Measurements from ENCODE around the gene OLFM4. TPM values are rescaled to one million over a fixed set of nuclear protein-coding genes. Genes with fewer than 3 reads are reported as not detected.

Gene OLFM4
- total RNA-seq, 4 donors from 2014 or later = 613 to 1,604 (median 1,215) TPM

DNA sequence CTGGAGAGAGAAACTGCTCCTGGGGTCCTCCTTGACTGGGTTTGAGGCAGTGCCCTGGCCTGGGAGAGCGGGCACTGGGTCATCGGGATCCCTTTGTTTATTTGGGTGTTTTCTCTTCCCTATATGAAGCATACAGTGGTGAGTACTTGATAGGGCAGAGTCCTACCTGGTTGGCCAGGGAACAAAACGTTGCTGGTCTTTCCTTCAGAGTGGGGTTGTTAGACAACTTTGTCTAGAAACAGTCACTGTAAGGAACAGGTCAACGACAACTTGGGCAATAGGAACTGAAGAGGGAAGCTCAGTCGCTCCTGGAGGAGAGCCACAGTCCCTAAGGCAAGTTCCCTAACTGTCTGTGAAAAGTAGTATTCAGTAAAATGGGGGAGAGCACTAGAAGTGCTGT lies 550 bp upstream of the OLFM4 start:
- Histone ChIP-seq H3K4me3 (no peak overlapping the region), H3K27ac (peak overlapping the region in 3 of 4 donors; percentile 1 to 56 (median 30))

DNA sequence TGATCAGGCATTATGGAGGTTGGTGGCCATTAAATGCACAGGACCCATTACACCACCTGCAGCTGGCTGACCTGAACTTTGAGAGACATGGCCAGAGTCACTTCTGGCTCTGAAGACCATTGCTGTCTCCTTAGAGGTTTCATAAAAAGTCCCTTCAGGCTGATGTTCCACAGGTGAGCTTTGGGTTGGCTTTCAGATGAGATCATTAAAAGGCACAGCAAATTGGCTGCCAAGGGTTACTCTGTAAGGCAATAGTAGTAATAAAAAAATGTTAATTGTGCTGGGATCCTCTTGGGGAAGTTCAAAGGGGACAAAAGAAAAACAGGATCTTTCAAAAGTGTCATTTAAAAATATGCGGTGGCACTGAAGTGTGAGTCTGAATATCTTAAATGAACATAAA lies 4.2 kb downstream of the OLFM4 start:
- no peaks in the 10 kb centered on the region for H3K9me3 ChIP-seq
- peak overlapping the region in 2 of 4 donors; percentile 5 to 46 for H3K4me3 ChIP-seq
- H3K27ac ChIP-seq = no peak overlapping the region
- no peaks in the 10 kb centered on the region for H3K36me3 ChIP-seq
- TF ChIP-seq, protein P1, sequence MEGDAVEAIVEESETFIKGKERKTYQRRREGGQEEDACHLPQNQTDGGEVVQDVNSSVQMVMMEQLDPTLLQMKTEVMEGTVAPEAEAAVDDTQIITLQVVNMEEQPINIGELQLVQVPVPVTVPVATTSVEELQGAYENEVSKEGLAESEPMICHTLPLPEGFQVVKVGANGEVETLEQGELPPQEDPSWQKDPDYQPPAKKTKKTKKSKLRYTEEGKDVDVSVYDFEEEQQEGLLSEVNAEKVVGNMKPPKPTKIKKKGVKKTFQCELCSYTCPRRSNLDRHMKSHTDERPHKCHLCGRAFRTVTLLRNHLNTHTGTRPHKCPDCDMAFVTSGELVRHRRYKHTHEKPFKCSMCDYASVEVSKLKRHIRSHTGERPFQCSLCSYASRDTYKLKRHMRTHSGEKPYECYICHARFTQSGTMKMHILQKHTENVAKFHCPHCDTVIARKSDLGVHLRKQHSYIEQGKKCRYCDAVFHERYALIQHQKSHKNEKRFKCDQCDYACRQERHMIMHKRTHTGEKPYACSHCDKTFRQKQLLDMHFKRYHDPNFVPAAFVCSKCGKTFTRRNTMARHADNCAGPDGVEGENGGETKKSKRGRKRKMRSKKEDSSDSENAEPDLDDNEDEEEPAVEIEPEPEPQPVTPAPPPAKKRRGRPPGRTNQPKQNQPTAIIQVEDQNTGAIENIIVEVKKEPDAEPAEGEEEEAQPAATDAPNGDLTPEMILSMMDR (IDR thresholded peaks at IDR 0.05) = no peak
- TF ChIP-seq POLR2A (IDR thresholded peaks at IDR 0.05) = no peak
- no peaks in the 10 kb centered on the region for H3K27me3 ChIP-seq
- DNase-seq = peak in 1 of 3 donors; percentile 50
- peaks cover 0 to 10% (median 0%) of the 10 kb centered on the region in 4 donors for H3K4me1 ChIP-seq

More for the DNA sequence above, 550 bp upstream of the OLFM4 start:
- Histone ChIP-seq H3K36me3 (no peaks in the 10 kb centered on the region), H3K27me3 (no peaks in the 10 kb centered on the region), H3K9me3 (no peaks in the 10 kb centered on the region), H3K4me1 (peaks cover 0 to 6% (median 0%) of the 10 kb centered on the region in 4 donors)
- no peak for TF ChIP-seq POLR2A (IDR thresholded peaks at IDR 0.05)
- TF ChIP-seq, protein P1 (IDR thresholded peaks at IDR 0.05) = no peak
- no peak for DNase-seq

DNA sequence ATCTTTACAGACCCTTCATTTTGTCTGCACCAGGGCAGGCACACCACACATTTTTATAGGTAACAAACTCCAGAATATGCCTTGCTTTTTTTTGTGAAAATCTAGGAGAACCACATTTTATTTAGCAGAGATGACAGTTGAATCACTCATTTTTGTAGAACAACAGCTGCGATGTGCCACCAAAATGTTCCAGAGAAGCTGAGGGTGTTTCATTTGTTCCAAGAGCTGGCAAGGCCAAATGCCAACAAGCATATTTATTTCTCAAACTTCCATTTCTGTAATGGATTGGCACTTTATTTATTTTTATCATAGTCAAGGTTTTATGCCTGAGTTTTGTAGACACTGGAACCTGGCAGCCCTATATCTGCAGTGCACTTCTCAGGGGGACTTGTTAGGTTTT lies 10.4 kb downstream of the OLFM4 start:
- Histone ChIP-seq H3K27me3 (no peaks in the 10 kb centered on the region), H3K4me3 (no peak overlapping the region), H3K36me3 (no peaks in the 10 kb centered on the region), H3K9me3 (no peaks in the 10 kb centered on the region), H3K4me1 (peaks cover 0 to 14% (median 0%) of the 10 kb centered on the region in 4 donors), H3K27ac (no peak overlapping the region)
- no peak for DNase-seq
- TF ChIP-seq, protein P1 (IDR thresholded peaks at IDR 0.05) = no peak
- no peak for TF ChIP-seq POLR2A (IDR thresholded peaks at IDR 0.05)

DNA sequence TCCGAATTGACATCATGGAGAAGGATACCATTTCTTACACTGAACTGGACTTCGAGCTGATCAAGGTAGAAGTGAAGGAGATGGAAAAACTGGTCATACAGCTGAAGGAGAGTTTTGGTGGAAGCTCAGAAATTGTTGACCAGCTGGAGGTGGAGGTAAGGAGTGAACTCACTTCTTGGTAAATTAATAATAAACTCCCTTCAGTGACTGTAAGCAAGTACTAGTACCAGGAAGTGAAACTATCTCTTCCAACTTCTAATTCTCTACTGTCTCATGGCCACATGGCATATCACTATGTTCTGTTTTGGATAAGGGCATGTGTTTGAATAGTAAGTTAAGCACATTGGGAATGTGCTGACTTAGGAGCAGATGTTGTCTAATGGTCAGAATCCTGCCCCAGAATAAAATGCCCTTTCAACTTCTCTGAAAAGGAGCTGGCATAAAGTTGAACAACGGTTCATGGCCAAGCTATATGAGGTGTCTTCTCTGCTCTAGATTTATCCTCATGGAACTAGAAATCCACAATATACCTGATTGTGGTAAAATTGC lies 13.4 kb downstream of the OLFM4 start:
- Histone ChIP-seq H3K27ac (peak overlapping the region in 1 of 4 donors; percentile 20), H3K27me3 (no peaks in the 10 kb centered on the region), H3K4me3 (no peak overlapping the region), H3K4me1 (peaks cover 0 to 28% (median 0%) of the 10 kb centered on the region in 4 donors), H3K9me3 (no peaks in the 10 kb centered on the region), H3K36me3 (no peaks in the 10 kb centered on the region)
- no peak for TF ChIP-seq POLR2A (IDR thresholded peaks at IDR 0.05)
- TF ChIP-seq, protein P1 (IDR thresholded peaks at IDR 0.05) = no peak
- DNase-seq = no peak

DNA sequence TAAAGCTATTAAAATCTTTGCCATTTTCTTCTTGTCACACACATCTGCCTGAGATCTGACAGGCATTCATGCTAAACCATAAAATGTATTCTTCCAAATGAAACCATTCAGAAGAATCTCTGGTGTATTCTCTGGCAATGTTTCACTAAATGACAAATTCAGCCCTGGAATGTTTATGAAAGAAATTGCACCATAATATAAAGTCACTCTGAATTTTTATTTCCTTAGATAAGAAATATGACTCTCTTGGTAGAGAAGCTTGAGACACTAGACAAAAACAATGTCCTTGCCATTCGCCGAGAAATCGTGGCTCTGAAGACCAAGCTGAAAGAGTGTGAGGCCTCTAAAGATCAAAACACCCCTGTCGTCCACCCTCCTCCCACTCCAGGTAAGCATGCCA lies 14.3 kb downstream of the OLFM4 start:
- no peak for DNase-seq
- TF ChIP-seq, protein P1 (IDR thresholded peaks at IDR 0.05) = no peak
- TF ChIP-seq POLR2A (IDR thresholded peaks at IDR 0.05) = no peak
- H3K27me3 ChIP-seq = no peaks in the 10 kb centered on the region
- H3K4me3 ChIP-seq = no peak overlapping the region
- H3K4me1 ChIP-seq = peaks cover 0 to 28% (median 0%) of the 10 kb centered on the region in 4 donors
- no peaks in the 10 kb centered on the region for H3K9me3 ChIP-seq
- no peaks in the 10 kb centered on the region for H3K36me3 ChIP-seq
- no peak overlapping the region for H3K27ac ChIP-seq
